GM12875 (cell line): ENCODE results near the gene AP4B1.

Experiments used
- H3K4me3 ChIP-seq: one replicate; pipeline ENCODE4 v1.5.1; 2011; ENCODE audit warnings: low read depth, low read length, control low read depth
- TF ChIP-seq, protein P1 (sequence below): IDR thresholded peaks from 2 replicates; pipeline ENCODE4 v1.5.1; 2011; ENCODE audit warnings: low read depth, mild to moderate bottlenecking, control low read depth, inconsistent platforms, low read length, moderate library complexity, borderline replicate concordance; ENCODE audit not compliant: insufficient read depth

AP4B1 gene

GRCh38 chr1:113874012-113874879 is 30.4 kb downstream of the AP4B1 start:
- TF ChIP-seq, protein P1, sequence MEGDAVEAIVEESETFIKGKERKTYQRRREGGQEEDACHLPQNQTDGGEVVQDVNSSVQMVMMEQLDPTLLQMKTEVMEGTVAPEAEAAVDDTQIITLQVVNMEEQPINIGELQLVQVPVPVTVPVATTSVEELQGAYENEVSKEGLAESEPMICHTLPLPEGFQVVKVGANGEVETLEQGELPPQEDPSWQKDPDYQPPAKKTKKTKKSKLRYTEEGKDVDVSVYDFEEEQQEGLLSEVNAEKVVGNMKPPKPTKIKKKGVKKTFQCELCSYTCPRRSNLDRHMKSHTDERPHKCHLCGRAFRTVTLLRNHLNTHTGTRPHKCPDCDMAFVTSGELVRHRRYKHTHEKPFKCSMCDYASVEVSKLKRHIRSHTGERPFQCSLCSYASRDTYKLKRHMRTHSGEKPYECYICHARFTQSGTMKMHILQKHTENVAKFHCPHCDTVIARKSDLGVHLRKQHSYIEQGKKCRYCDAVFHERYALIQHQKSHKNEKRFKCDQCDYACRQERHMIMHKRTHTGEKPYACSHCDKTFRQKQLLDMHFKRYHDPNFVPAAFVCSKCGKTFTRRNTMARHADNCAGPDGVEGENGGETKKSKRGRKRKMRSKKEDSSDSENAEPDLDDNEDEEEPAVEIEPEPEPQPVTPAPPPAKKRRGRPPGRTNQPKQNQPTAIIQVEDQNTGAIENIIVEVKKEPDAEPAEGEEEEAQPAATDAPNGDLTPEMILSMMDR: peak; percentile 62; the same call in 1 of the 2 replicates
- H3K4me3 ChIP-seq: no peak overlapping the region

DNA sequence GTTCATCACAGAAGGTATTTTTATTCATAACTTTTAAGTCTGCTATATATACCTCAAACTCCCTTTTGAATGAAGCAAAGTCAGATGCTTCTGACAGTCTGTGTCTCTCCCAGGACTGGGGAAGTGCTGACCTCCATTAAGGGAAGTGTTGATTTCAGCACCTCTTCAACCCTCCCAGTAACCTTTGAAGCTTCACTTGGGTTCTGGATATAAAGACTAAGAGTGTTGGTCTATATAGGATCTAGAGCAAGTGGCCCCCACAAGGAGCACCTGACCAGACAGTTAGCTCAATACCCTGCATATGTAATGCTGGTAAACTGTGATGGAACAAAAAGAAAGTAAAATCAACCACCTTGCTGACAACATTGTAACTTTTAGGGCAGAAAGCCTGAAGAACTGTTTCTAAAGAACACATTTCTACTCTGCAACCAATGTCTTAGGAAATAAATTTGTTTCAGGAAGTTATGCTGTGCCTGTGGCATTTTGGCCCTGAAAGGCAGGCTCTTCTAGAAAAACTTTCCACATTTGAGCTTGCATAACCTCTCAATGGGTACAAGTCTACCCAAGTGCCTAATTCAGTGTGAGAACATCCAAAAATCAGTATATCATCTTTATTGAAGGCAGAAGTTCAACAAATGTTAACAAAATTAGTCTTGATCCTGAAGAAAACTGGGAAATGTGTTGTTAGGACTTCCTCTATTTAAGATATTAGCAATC is 32.2 kb downstream of the AP4B1 start:
- H3K4me3 ChIP-seq: no peak overlapping the region
- TF ChIP-seq, protein P1: no peak

DNA sequence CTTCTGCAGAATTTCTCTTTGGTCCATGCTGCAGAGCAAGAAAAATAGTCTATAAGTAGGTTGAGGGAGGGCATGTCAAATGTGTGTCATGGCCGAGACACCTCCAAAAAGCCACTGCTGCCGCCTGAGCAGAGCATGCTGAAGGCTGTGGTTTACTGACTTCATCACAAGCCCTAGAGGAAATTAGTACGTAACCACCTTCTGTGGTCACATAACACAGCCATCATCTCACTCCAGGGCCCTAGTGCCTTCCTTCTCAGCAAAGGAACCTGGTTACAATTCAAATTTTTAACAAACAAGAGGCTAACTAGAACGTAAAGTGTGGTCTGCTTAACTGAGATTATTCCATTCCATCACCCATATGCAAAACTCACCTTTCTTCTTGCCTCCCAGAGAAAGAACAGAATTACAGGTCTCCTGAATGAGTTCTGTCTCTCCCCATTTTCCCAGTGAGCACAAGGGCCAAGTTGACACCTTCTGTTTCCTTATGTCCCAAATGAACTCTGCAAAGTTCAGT is 32.9 kb downstream of the AP4B1 start, which contains the start of gene PTPN22:
PTPN22 (minus strand) TSS at position 116 of the 517 bp plus-strand sequence.
- TF ChIP-seq, protein P1: no peak
- peak within 1 kb of the TSS; percentile 54 for H3K4me3 ChIP-seq

DNA sequence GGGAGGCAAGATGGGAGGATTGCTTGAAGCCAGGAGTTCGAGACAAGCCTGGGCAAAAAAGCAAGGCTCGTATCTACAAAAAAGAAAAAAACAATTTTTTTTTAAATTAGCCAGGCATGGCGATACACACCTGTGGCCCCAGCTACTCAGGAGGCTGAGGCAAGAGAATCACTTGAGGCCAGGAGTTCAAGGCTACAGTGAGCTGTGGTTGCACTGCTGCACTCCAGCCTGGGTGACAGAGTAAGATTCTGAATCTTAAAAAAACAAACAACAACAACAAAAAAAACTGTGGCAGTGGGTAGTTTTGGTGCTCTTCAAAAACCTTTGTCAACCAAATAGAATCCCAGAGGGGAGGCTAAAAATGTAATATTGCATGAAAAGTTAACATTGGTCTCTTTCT is 33.8 kb downstream of the AP4B1 start:
- TF ChIP-seq, protein P1: no peak
- H3K4me3 ChIP-seq: peak overlapping the region; percentile 54

DNA sequence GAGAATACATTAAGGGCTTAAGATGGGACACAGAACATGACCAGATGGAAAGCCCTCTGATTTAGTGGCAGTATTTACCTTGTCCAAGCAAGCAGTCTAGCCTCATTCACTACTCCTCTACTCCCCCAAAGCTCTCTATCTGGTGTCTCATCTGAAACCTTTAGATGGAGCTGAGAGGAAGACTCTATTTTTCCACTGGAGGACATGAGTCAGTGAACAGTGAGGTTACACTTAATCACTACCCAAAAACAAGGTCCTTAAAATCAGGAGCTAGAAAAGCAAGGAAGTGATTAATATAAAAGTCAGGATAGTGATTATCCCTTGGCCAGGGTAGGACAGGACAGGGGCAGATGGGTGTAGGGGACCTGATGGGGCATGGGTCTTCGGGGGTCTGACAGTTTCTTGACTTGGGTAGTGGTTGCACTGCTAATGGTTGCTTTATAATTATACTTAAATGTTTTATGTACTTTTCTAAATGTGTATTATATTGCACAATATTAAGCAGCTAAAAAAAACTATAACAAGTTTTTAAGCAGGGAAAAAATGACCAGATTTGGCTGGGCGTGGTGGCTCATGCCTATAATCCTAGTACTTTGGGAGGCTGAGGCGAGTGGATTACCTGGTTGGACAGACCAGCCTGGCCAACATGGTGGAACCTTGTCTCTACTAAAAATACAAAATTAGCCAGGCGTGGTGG is 36.1 kb downstream of the AP4B1 start:
- no peak overlapping the region for H3K4me3 ChIP-seq
- TF ChIP-seq, protein P1: no peak

DNA sequence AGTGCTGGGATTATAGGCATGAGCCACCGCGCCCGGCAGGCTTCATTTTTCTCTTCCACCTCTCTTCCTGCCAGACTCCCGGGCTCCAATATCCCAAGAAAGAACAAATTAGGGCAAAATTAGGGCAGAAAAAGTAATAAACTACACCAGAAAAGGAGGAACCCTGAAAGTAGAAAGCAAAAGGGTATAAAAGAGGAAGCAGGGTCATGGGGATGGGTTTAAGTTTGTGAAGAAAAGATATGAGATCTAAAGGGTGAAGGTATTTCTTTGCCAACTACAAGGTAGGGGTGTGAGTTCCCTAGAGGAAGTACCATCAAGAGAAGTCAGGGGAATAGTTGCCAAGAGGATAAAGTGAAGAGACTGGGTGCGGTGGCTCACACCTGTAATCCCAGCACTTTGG is 43.0 kb downstream of the AP4B1 start:
- TF ChIP-seq, protein P1: no peak
- no peak overlapping the region for H3K4me3 ChIP-seq
